Dermis blood vessel endothelial cell (primary cell): Measurements from ENCODE around the gene TMSB4X. TPM values are rescaled to one million over a fixed set of nuclear protein-coding genes. Genes with fewer than 3 reads are reported as not detected.
"Not testable (repeated sequence)": the region's sequence is repeated elsewhere in the genome, so short reads cannot be mapped to it uniquely, and the experiment has no call there.

Experiments used
- DNase-seq: peaks from one replicate; pipeline ENCODE4 v3.0.0; 2010
- total RNA-seq: library from RNA; depleted of rRNA; stranded (reverse); fragments of >200 nt; gene quantifications from 2 replicates; pipeline ENCODE4 v1.2.3, GENCODE V29; 2014

The TMSB4X gene
- total RNA-seq, 1 donor from 2014 or later: 18,147 TPM

- peak; percentile 34 for DNase-seq
These were observed 23.2 kb downstream of the TMSB4X start for GRCh38 chrX:12997906-12998687.

GRCh38 chrX:12999422-12999821, 24.5 kb downstream of the TMSB4X start:
- DNase-seq: peak; percentile 52

GRCh38 chrX:13000301-13000811, 25.4 kb downstream of the TMSB4X start:
- no peak for DNase-seq

GRCh38 chrX:13001097-13001496, 26.2 kb downstream of the TMSB4X start:
- no peak for DNase-seq

- DNase-seq: no peak
These were observed 27.2 kb downstream of the TMSB4X start for GRCh38 chrX:13001961-13002671.

- DNase-seq: no peak
These were observed 31.0 kb downstream of the TMSB4X start for GRCh38 chrX:13005661-13006473.

- no peak for DNase-seq
These were observed 32.7 kb downstream of the TMSB4X start for GRCh38 chrX:13007519-13008188.

- no peak for DNase-seq
These were observed 33.3 kb downstream of the TMSB4X start for GRCh38 chrX:13008189-13008533.

- no peak for DNase-seq
These were observed 33.9 kb downstream of the TMSB4X start for GRCh38 chrX:13008851-13009250.

- no peak for DNase-seq
These were observed 34.4 kb downstream of the TMSB4X start for GRCh38 chrX:13009273-13009672.

GRCh38 chrX:13009844-13010243, 34.9 kb downstream of the TMSB4X start:
- no peak for DNase-seq

GRCh38 chrX:13010546-13010945, 35.6 kb downstream of the TMSB4X start:
- DNase-seq: no peak

- no peak for DNase-seq
These were observed 38.6 kb downstream of the TMSB4X start for GRCh38 chrX:13013363-13014110.

GRCh38 chrX:13014111-13015096, 39.5 kb downstream of the TMSB4X start:
- no peak for DNase-seq

- no peak for DNase-seq
These were observed 40.8 kb downstream of the TMSB4X start for GRCh38 chrX:13015536-13016236.

GRCh38 chrX:13016731-13017130, 41.8 kb downstream of the TMSB4X start:
- not testable (repeated sequence) for DNase-seq

- no peak for DNase-seq
These were observed 48.0 kb downstream of the TMSB4X start for GRCh38 chrX:13022926-13023325.

GRCh38 chrX:13023567-13023966, 48.7 kb downstream of the TMSB4X start:
- DNase-seq: no peak

GRCh38 chrX:13023979-13024378, 49.1 kb downstream of the TMSB4X start:
- no peak for DNase-seq

GRCh38 chrX:13024986-13025385, 50.1 kb downstream of the TMSB4X start:
- peak; percentile 31 for DNase-seq
